GM23338 (cell line): ENCODE measurements around the gene RS1.

ENCODE experiments used
- CREB1 ChIP-seq: fragments of 250-450 bp; sonication (Bioruptor Pico); IDR thresholded peaks from 2 replicates; pipeline ENCODE4 v1.5.0; 2020; ENCODE audit warnings: low read depth, mild to moderate bottlenecking, moderate library complexity
- CTCF ChIP-seq, 2 experiments: fragments of 200-600 bp in 1 of 2; sonication (generic) in 1 of 2; conservative IDR thresholded peaks; 2 replicates each; pipeline versions ENCODE4 v1.5.1 to v1.6.1; 2016 to 2017; ENCODE audit warnings: antibody characterized with exemption in 2 of 2, low read depth in 2 of 2, mild to moderate bottlenecking in 2 of 2, moderate library complexity in 1 of 2
- ETS1 ChIP-seq: IDR thresholded peaks from 2 replicates; pipeline ENCODE4 v1.6.1; 2016; ENCODE audit warnings: antibody characterized with exemption
- EZH2 ChIP-seq: fragments of 200-600 bp; sonication (generic); IDR thresholded peaks from one replicate; pipeline ENCODE4 v1.8.0; 2017; ENCODE audit warnings: antibody characterized with exemption, mild to moderate bottlenecking, low read depth; ENCODE audit not compliant: unreplicated experiment
- EZH2phosphoT487 ChIP-seq: fragments of 200-600 bp; sonication (generic); IDR thresholded peaks from one replicate; pipeline ENCODE4 v1.8.1; 2018; ENCODE audit warnings: antibody characterized with exemption; ENCODE audit not compliant: unreplicated experiment
- JUNB ChIP-seq: IDR thresholded peaks from one replicate; pipeline ENCODE4 v1.6.1; 2016; ENCODE audit warnings: antibody characterized with exemption; ENCODE audit not compliant: unreplicated experiment
- NANOG ChIP-seq: IDR thresholded peaks from 2 replicates; pipeline ENCODE4 v1.6.1; 2016; ENCODE audit warnings: antibody characterized with exemption, borderline replicate concordance
- POLR2AphosphoS5 ChIP-seq: IDR thresholded peaks from 2 replicates; pipeline ENCODE4 v1.6.1; 2016; ENCODE audit warnings: antibody characterized with exemption, low read depth
- REST ChIP-seq: IDR thresholded peaks from one replicate; pipeline ENCODE4 v1.6.1; 2018; ENCODE audit warnings: antibody characterized with exemption; ENCODE audit not compliant: unreplicated experiment
- STAT1 ChIP-seq: IDR thresholded peaks from one replicate; pipeline ENCODE4 v1.6.1; 2016; ENCODE audit warnings: antibody characterized with exemption; ENCODE audit not compliant: unreplicated experiment
- ZNF331 ChIP-seq: fragments of 250-450 bp; sonication (Bioruptor Pico); IDR thresholded peaks from 2 replicates; pipeline ENCODE4 v1.5.0; 2020; ENCODE audit warnings: low read depth, mild to moderate bottlenecking, moderate library complexity

GRCh38 chrX:18676470-18676869, 4.6 kb upstream of the RS1 start:
- TF ChIP-seq CTCF (conservative IDR thresholded peaks at IDR 0.05; ENCODE audit: low read depth in 2 of 2) (peak; percentile 45 to 47), POLR2AphosphoS5 (no peak), EZH2 (no peak), EZH2phosphoT487 (no peak), REST (no peak), CREB1 (no peak), ZNF331 (no peak), JUNB (no peak), ETS1 (no peak), NANOG (no peak), STAT1 (no peak)
